BJ (cell line): ENCODE results near the gene EFNB2. TPM values are rescaled to one million over a fixed set of nuclear protein-coding genes. Genes with fewer than 3 reads are reported as not detected.

Source experiments
- CTCF ChIA-PET: fragments of 350-600 bp; formaldehyde crosslinking; extraction: SDS; loops from one replicate; lab custom pipeline; 2021; ENCODE audit warnings: antibody characterized with exemption, inconsistent platforms; lab: Yijun Ruan, JAX
- POLR2A ChIA-PET: fragments of 300-600 bp; sonication (Branson Sonifier 250); formaldehyde crosslinking; extraction: SDS; loops from one replicate; lab custom pipeline; 2021; ENCODE audit warnings: antibody characterized with exemption; lab: Charles Lee
- DNase-seq: peaks from one replicate; pipeline ENCODE4 v3.0.0-alpha.2; 2011; ENCODE audit warnings: low read depth
- H3K27me3 ChIP-seq: 2 replicates; pipeline ENCODE4 v1.6.0; 2011; ENCODE audit warnings: low read length; ENCODE audit not compliant: control insufficient read depth, insufficient read depth
- H3K36me3 ChIP-seq: 2 replicates; pipeline ENCODE4 v1.5.1; 2011; ENCODE audit warnings: low read length; ENCODE audit not compliant: control insufficient read depth, insufficient read depth
- H3K4me3 ChIP-seq: 2 replicates; pipeline ENCODE4 v1.5.1; 2011; ENCODE audit warnings: low read depth, mild to moderate bottlenecking, control low read depth, low read length
- CTCF ChIP-seq: IDR thresholded peaks from 2 replicates; pipeline ENCODE4 v1.5.1; 2011; ENCODE audit warnings: low read depth, mild to moderate bottlenecking, control low read depth, inconsistent platforms, low read length, moderate library complexity; ENCODE audit not compliant: insufficient read depth
- polyA plus RNA-seq: library from polyadenylated mRNA; depleted of rRNA; stranded (reverse); fragments of >200 nt; gene quantifications from 2 replicates; pipeline ENCODE4 v1.2.3, GENCODE V29; 2011

Gene EFNB2
- polyA plus RNA-seq, 1 experiment, result 19.4 TPM

DNA sequence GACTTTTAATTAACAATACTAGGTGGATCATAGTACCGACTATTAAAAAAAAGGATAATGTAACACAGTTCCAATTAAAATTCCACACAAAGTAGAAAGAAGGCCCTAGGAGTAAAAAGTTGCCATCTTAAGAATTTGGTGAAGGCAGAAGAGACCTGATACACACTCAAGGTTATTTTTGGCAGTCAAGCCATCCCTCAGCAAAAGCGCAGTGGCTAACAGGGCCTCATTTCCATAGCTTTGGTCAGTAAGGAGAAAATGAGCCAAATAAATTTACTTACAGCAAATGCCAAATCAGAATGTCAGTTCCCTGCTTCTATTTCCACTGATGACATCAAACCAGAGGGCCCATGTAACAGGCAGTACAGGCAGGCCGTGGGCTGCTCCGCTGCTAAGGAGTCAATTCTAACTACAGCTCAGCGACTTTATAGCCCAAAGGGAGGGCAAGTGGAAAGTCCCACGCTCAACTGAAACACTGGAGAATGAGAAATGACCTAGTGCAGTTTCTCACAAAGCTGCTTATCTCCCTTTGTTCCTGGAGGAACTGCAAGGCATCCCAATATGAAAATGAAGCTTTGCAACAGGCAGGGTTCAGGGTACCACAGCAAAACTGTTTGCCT is 26.2 kb upstream of the EFNB2 start:
- no peak for DNase-seq
- POLR2A ChIA-PET, result interaction anchor here (0.6 to 0.7 kb wide), 2 partner anchors 9 to 20 kb away, joined by 5 to 10 read pairs; no protein-coding TSS in a partner anchor
- Histone ChIP-seq H3K36me3 (no peaks in the 10 kb centered on the region), H3K27me3 (no peaks in the 10 kb centered on the region), H3K4me3 (no peak overlapping the region)
- no peak for TF ChIP-seq CTCF
- CTCF ChIA-PET, result no interaction called here

DNA sequence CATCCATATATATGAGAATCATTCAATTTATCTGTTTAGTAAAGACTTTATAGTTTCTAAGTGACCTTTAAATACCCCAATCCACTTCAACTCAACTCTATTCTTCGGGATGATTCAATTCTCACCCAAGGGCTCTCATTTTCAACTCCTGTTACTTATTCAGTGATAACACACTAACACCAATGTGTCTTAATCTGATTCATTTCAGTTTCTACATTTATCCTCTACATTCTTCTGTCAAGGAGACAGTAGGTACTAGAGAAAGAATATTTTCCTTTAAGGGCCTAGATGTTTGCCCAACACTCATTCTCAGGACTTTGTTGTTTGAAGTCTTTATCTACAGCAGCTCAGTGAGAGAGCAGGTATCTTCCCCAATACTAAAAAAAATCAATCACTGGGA is 25.4 kb upstream of the EFNB2 start:
- ChIA-PET POLR2A (no interaction called here), CTCF (no interaction called here)
- TF ChIP-seq CTCF, result no peak
- DNase-seq, result no peak
- Histone ChIP-seq H3K27me3 (no peaks in the 10 kb centered on the region), H3K4me3 (no peak overlapping the region), H3K36me3 (no peaks in the 10 kb centered on the region)

- CTCF ChIA-PET, result interaction anchor here (1.9 kb wide), 1 partner anchor 22 kb away, joined by 4 read pairs; no protein-coding TSS in a partner anchor
These were observed 23.1 kb upstream of the EFNB2 start for GRCh38 chr13:106558527-106558926.

DNA sequence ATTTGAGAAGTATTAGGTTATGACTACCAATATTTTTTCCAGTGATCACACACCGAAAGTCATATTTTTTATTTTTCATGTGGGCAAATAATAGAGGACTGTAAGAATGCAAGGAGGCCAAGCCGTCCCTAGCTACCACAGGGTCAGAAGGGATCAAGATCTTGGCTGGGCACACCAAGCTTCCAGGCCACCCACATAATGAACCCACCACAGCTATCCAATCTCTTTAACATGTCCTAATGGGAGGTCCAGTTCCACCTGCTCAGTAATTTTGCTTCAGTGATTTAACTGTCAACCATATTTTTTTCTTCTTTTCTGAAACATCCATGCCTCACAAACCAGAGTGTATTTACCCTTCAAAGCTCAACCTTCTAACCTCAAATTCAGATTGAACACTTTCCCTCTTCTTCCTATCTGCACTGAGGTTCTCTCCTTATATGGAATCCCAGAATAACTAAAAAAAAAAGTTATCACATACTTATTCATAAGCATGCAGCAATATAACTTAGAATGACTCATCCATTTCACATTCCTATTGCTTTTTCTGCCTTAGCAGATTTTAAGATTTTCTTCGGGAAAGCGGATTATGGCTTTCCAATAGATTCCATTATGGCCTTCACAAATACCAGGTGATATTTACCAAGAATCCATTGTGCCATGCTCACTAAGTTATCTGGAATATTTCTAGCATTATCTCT is 20.3 kb upstream of the EFNB2 start:
- DNase-seq, result no peak
- H3K36me3 ChIP-seq, result peaks cover 3% of the 10 kb centered on the region; the same call in 1 of the 2 replicates

More at GRCh38 chr13:106558527-106558926, 23.1 kb upstream of the EFNB2 start:
- H3K36me3 ChIP-seq, result peaks cover 3% of the 10 kb centered on the region; the same call in 1 of the 2 replicates
- POLR2A ChIA-PET, result no interaction called here
- H3K27me3 ChIP-seq, result no peaks in the 10 kb centered on the region
- no peak for TF ChIP-seq CTCF
- DNase-seq, result no peak
- no peak overlapping the region for H3K4me3 ChIP-seq

More for the DNA sequence above, 20.3 kb upstream of the EFNB2 start:
- H3K4me3 ChIP-seq, result no peak overlapping the region
- no peak for TF ChIP-seq CTCF
- POLR2A ChIA-PET, result no interaction called here
- CTCF ChIA-PET, result interaction anchor here (1.4 kb wide), 1 partner anchor 19 kb away, joined by 5 read pairs; no protein-coding TSS in a partner anchor
- H3K27me3 ChIP-seq, result no peaks in the 10 kb centered on the region
